Measurements from ENCODE around the gene SLC35B4. TPM values are rescaled to one million over a fixed set of nuclear protein-coding genes. Genes with fewer than 3 reads are reported as not detected.

The SLC35B4 gene
- 25.1 TPM for polyA plus RNA-seq (2013, experiment 1 of 2)
- polyA plus RNA-seq (2013, experiment 2 of 2): 25.6 TPM

GRCh38 chr7:134316539-134317344 is at the start of gene SLC35B4:
SLC35B4 (minus strand) TSS chr7:134316930; CDS start chr7:134316751, 179 bp downstream.
- peak within 1 kb of the TSS; percentile 59 for H4K91ac ChIP-seq (ENCODE audit: low read depth, low read length, poor library complexity)
- H3K23ac ChIP-seq (ENCODE audit: low read depth, low read length, poor library complexity): peak within 1 kb of the TSS; percentile 83
- H3K4me3 ChIP-seq (ENCODE audit: low read length in 2 of 2): peak within 1 kb of the TSS; percentile 77 to 96
- peak within 1 kb of the TSS; percentile 97 for H2AFZ ChIP-seq (ENCODE audit: low read length)
- H3K4me2 ChIP-seq (ENCODE audit: insufficient read depth, low read length, poor library complexity, severe bottlenecking): peak within 1 kb of the TSS; percentile 77
- no peak within 1 kb of the TSS for H2AK5ac ChIP-seq (ENCODE audit: low read depth, low read length)
- no peak within 1 kb of the TSS for H3K14ac ChIP-seq (ENCODE audit: low read length)
- no peak within 1 kb of the TSS for H3K27ac ChIP-seq (replicated peaks; ENCODE audit: low read length)
- peaks cover 0 to 20% (median 0%) of the 10 kb centered on the region in 3 experiments for H3K27me3 ChIP-seq (ENCODE audit: control insufficient read depth in 3 of 3, insufficient read depth in 3 of 3, low read depth in 1 of 3, low read length in 3 of 3)
- no peaks in the 10 kb centered on the region for H3K4me1 ChIP-seq (ENCODE audit: control insufficient read depth in 2 of 2, insufficient read depth in 1 of 2, low read depth in 1 of 2, low read length in 2 of 2)
- H4K8ac ChIP-seq (ENCODE audit: low read depth, low read length): no peak within 1 kb of the TSS
- H2BK5ac ChIP-seq (ENCODE audit: low read length): no peak within 1 kb of the TSS
- H3K9ac ChIP-seq (ENCODE audit: low read depth, low read length, poor library complexity): peak within 1 kb of the TSS; percentile 97
- no CpG with 5 or more reads among the region's 69 CpGs for WGBS, 2 donors (ENCODE audit: extremely low coverage in 2 of 2, insufficient read length in 2 of 2, insufficient replicate concordance in 1 of 2)
- H2BK15ac ChIP-seq (ENCODE audit: low read length): no peak within 1 kb of the TSS
- DNase-seq (ENCODE audit: low spot score): peak; percentile 96
- H3K4ac ChIP-seq (ENCODE audit: low read length): peak within 1 kb of the TSS; percentile 78
- peak within 1 kb of the TSS; percentile 92 for H3K18ac ChIP-seq (ENCODE audit: low read length)
- H3K9me3 ChIP-seq (replicated peaks in 1 of 2; ENCODE audit: control insufficient read depth in 2 of 2, insufficient read depth in 1 of 2, low read depth in 1 of 2, low read length in 2 of 2): no peaks in the 10 kb centered on the region
- H2BK120ac ChIP-seq (ENCODE audit: low read depth, low read length): no peak within 1 kb of the TSS
- peaks cover 2 to 9% of the 10 kb centered on the region in 2 donors for H3K36me3 ChIP-seq (replicated peaks in 1 of 2; ENCODE audit: control insufficient read depth in 2 of 2, insufficient read depth in 2 of 2, low read length in 2 of 2)
- H3K79me1 ChIP-seq (ENCODE audit: low read depth, low read length): no peaks in the 10 kb centered on the region
- no peak within 1 kb of the TSS for H2BK12ac ChIP-seq (ENCODE audit: low read length)

- Histone ChIP-seq H3K4me3 (ENCODE audit: low read length in 2 of 2) (no peak overlapping the region), H3K79me1 (ENCODE audit: low read depth, low read length) (no peaks in the 10 kb centered on the region), H2AFZ (ENCODE audit: low read length) (no peak overlapping the region), H3K18ac (ENCODE audit: low read length) (no peak overlapping the region), H2BK5ac (ENCODE audit: low read length) (no peak overlapping the region), H2AK5ac (ENCODE audit: low read depth, low read length) (no peak overlapping the region), H2BK12ac (ENCODE audit: low read length) (no peak overlapping the region), H4K8ac (ENCODE audit: low read depth, low read length) (no peak overlapping the region), H4K91ac (ENCODE audit: low read depth, low read length, poor library complexity) (no peak overlapping the region), H3K9me3 (replicated peaks in 1 of 2; ENCODE audit: control insufficient read depth in 2 of 2, insufficient read depth in 1 of 2, low read depth in 1 of 2, low read length in 2 of 2) (no peaks in the 10 kb centered on the region), H3K4me2 (ENCODE audit: insufficient read depth, low read length, poor library complexity, severe bottlenecking) (no peak overlapping the region), H2BK15ac (ENCODE audit: low read length) (no peak overlapping the region), H3K23ac (ENCODE audit: low read depth, low read length, poor library complexity) (no peak overlapping the region), H3K27ac (replicated peaks; ENCODE audit: low read length) (no peak overlapping the region), H3K27me3 (ENCODE audit: control insufficient read depth in 3 of 3, insufficient read depth in 3 of 3, low read depth in 1 of 3, low read length in 3 of 3) (peaks cover 0 to 8% (median 0%) of the 10 kb centered on the region in 3 experiments), H3K9ac (ENCODE audit: low read depth, low read length, poor library complexity) (no peak overlapping the region), H3K36me3 (replicated peaks in 1 of 2; ENCODE audit: control insufficient read depth in 2 of 2, insufficient read depth in 2 of 2, low read length in 2 of 2) (no peaks in the 10 kb centered on the region), H2BK120ac (ENCODE audit: low read depth, low read length) (no peak overlapping the region), H3K14ac (ENCODE audit: low read length) (no peak overlapping the region), H3K4me1 (ENCODE audit: control insufficient read depth in 2 of 2, insufficient read depth in 1 of 2, low read depth in 1 of 2, low read length in 2 of 2) (no peaks in the 10 kb centered on the region), H3K4ac (ENCODE audit: low read length) (no peak overlapping the region)
- WGBS, 2 donors (ENCODE audit: extremely low coverage in 2 of 2, insufficient read length in 2 of 2, insufficient replicate concordance in 1 of 2): no CpG with 5 or more reads among the region's 1 CpG
- DNase-seq (ENCODE audit: low spot score): no peak
Observed at GRCh38 chr7:134366481-134366880, 49.8 kb upstream of the SLC35B4 start.

GRCh38 chr7:134365341-134366054 is 48.8 kb upstream of the SLC35B4 start:
- H3K36me3 ChIP-seq (replicated peaks in 1 of 2; ENCODE audit: control insufficient read depth in 2 of 2, insufficient read depth in 2 of 2, low read length in 2 of 2): no peaks in the 10 kb centered on the region
- no peak overlapping the region for H2BK5ac ChIP-seq (ENCODE audit: low read length)
- no peak overlapping the region for H2BK120ac ChIP-seq (ENCODE audit: low read depth, low read length)
- no peak overlapping the region for H3K18ac ChIP-seq (ENCODE audit: low read length)
- no peak for DNase-seq (ENCODE audit: low spot score)
- no peaks in the 10 kb centered on the region for H3K9me3 ChIP-seq (replicated peaks in 1 of 2; ENCODE audit: control insufficient read depth in 2 of 2, insufficient read depth in 1 of 2, low read depth in 1 of 2, low read length in 2 of 2)
- H2BK15ac ChIP-seq (ENCODE audit: low read length): no peak overlapping the region
- H3K23ac ChIP-seq (ENCODE audit: low read depth, low read length, poor library complexity): no peak overlapping the region
- H2BK12ac ChIP-seq (ENCODE audit: low read length): no peak overlapping the region
- no peak overlapping the region for H4K8ac ChIP-seq (ENCODE audit: low read depth, low read length)
- WGBS, 2 donors (ENCODE audit: extremely low coverage in 2 of 2, insufficient read length in 2 of 2, insufficient replicate concordance in 1 of 2): no CpG with 5 or more reads among the region's 6 CpGs
- no peak overlapping the region for H3K27ac ChIP-seq (replicated peaks; ENCODE audit: low read length)
- no peak overlapping the region for H3K14ac ChIP-seq (ENCODE audit: low read length)
- H3K4me3 ChIP-seq (ENCODE audit: low read length in 2 of 2): no peak overlapping the region
- no peak overlapping the region for H2AK5ac ChIP-seq (ENCODE audit: low read depth, low read length)
- no peaks in the 10 kb centered on the region for H3K4me1 ChIP-seq (ENCODE audit: control insufficient read depth in 2 of 2, insufficient read depth in 1 of 2, low read depth in 1 of 2, low read length in 2 of 2)
- no peaks in the 10 kb centered on the region for H3K79me1 ChIP-seq (ENCODE audit: low read depth, low read length)
- no peak overlapping the region for H3K9ac ChIP-seq (ENCODE audit: low read depth, low read length, poor library complexity)
- no peak overlapping the region for H3K4me2 ChIP-seq (ENCODE audit: insufficient read depth, low read length, poor library complexity, severe bottlenecking)
- no peak overlapping the region for H3K4ac ChIP-seq (ENCODE audit: low read length)
- H4K91ac ChIP-seq (ENCODE audit: low read depth, low read length, poor library complexity): no peak overlapping the region
- H2AFZ ChIP-seq (ENCODE audit: low read length): no peak overlapping the region
- peaks cover 0 to 13% (median 0%) of the 10 kb centered on the region in 3 experiments for H3K27me3 ChIP-seq (ENCODE audit: control insufficient read depth in 3 of 3, insufficient read depth in 3 of 3, low read depth in 1 of 3, low read length in 3 of 3)

- Histone ChIP-seq H3K79me1 (ENCODE audit: low read depth, low read length) (no peaks in the 10 kb centered on the region), H3K9me3 (replicated peaks in 1 of 2; ENCODE audit: control insufficient read depth in 2 of 2, insufficient read depth in 1 of 2, low read depth in 1 of 2, low read length in 2 of 2) (no peaks in the 10 kb centered on the region), H2BK15ac (ENCODE audit: low read length) (no peak overlapping the region), H3K9ac (ENCODE audit: low read depth, low read length, poor library complexity) (no peak overlapping the region), H2AK5ac (ENCODE audit: low read depth, low read length) (no peak overlapping the region), H2BK5ac (ENCODE audit: low read length) (no peak overlapping the region), H3K23ac (ENCODE audit: low read depth, low read length, poor library complexity) (no peak overlapping the region), H2AFZ (ENCODE audit: low read length) (no peak overlapping the region), H3K27ac (replicated peaks; ENCODE audit: low read length) (no peak overlapping the region), H2BK120ac (ENCODE audit: low read depth, low read length) (no peak overlapping the region), H3K4me2 (ENCODE audit: insufficient read depth, low read length, poor library complexity, severe bottlenecking) (no peak overlapping the region), H3K4me1 (ENCODE audit: control insufficient read depth in 2 of 2, insufficient read depth in 1 of 2, low read depth in 1 of 2, low read length in 2 of 2) (no peaks in the 10 kb centered on the region), H3K4ac (ENCODE audit: low read length) (no peak overlapping the region), H4K91ac (ENCODE audit: low read depth, low read length, poor library complexity) (no peak overlapping the region), H3K36me3 (replicated peaks in 1 of 2; ENCODE audit: control insufficient read depth in 2 of 2, insufficient read depth in 2 of 2, low read length in 2 of 2) (no peaks in the 10 kb centered on the region), H3K14ac (ENCODE audit: low read length) (no peak overlapping the region), H3K18ac (ENCODE audit: low read length) (no peak overlapping the region), H3K4me3 (ENCODE audit: low read length in 2 of 2) (no peak overlapping the region), H4K8ac (ENCODE audit: low read depth, low read length) (no peak overlapping the region), H2BK12ac (ENCODE audit: low read length) (no peak overlapping the region), H3K27me3 (ENCODE audit: control insufficient read depth in 3 of 3, insufficient read depth in 3 of 3, low read depth in 1 of 3, low read length in 3 of 3) (peaks cover 0 to 14% (median 0%) of the 10 kb centered on the region in 3 experiments)
- no peak for DNase-seq (ENCODE audit: low spot score)
Observed at GRCh38 chr7:134364619-134365037, 47.9 kb upstream of the SLC35B4 start.

Measured in neuronal stem cell (in vitro differentiated cells).